Smooth muscle cell (in vitro differentiated cells): ENCODE measurements around the gene PTPRD. TPM values are rescaled to one million over a fixed set of nuclear protein-coding genes. Genes with fewer than 3 reads are reported as not detected.
A peak's percentile ranks its signal among the peaks of the same experiment; 100 is the strongest.

Experiments used
- DNase-seq: peaks from one replicate; lab custom pipeline; 2025; ENCODE audit not compliant: unreplicated experiment; lab: John Stamatoyannopoulos, UW
- H2AFZ ChIP-seq: fragments of 200-600 bp; sonication (generic); 2 replicates; pipeline ENCODE4 v1.6.0; 2016; ENCODE audit warnings: antibody characterized with exemption, low read depth, mild to moderate bottlenecking
- H3F3A ChIP-seq: fragments of 200-600 bp; sonication (generic); 2 replicates; pipeline ENCODE4 v1.6.0; 2017; ENCODE audit warnings: antibody characterized with exemption, low read depth
- H3K27ac ChIP-seq: fragments of 200-600 bp; sonication (generic); 2 replicates; pipeline ENCODE4 v1.5.1; 2016; ENCODE audit warnings: low read depth, mild to moderate bottlenecking
- H3K27me3 ChIP-seq: fragments of 200-600 bp; sonication (generic); 2 replicates; pipeline ENCODE4 v1.6.1; 2016; ENCODE audit warnings: low read depth, mild to moderate bottlenecking
- H3K36me3 ChIP-seq: fragments of 200-600 bp; sonication (generic); 2 replicates; pipeline ENCODE4 v1.5.1; 2016; ENCODE audit warnings: low read depth
- H3K4me1 ChIP-seq: fragments of 200-600 bp; sonication (generic); 2 replicates; pipeline ENCODE4 v1.5.1; 2016; ENCODE audit warnings: low read depth
- H3K4me2 ChIP-seq: fragments of 200-600 bp; sonication (generic); 2 replicates; pipeline ENCODE4 v1.6.0; 2016; ENCODE audit warnings: mild to moderate bottlenecking
- H3K4me3 ChIP-seq: fragments of 200-600 bp; sonication (generic); 2 replicates; pipeline ENCODE4 v1.5.1; 2016; ENCODE audit warnings: mild to moderate bottlenecking
- H3K79me2 ChIP-seq: fragments of 200-600 bp; sonication (generic); 2 replicates; pipeline ENCODE4 v1.6.0; 2016; ENCODE audit warnings: low read depth, mild to moderate bottlenecking
- H3K9ac ChIP-seq: fragments of 200-600 bp; sonication (generic); 2 replicates; pipeline ENCODE4 v1.6.0; 2016; ENCODE audit warnings: low read depth
- H3K9me3 ChIP-seq: fragments of 200-600 bp; sonication (generic); replicated peaks from 2 replicates; pipeline ENCODE4 v1.5.1; 2016; ENCODE audit warnings: low read depth
- H4K20me1 ChIP-seq: fragments of 200-600 bp; sonication (generic); 2 replicates; pipeline ENCODE4 v1.6.0; 2016; ENCODE audit warnings: low read depth
- WGBS: methylation state at CpG from one replicate; pipeline ENCODE4 v1.1.7; 2016; ENCODE audit warnings: low lambda C conversion rate; 5-methylcytosine and 5-hydroxymethylcytosine counted together
- polyA plus RNA-seq: library from polyadenylated mRNA; unstranded; fragments of >200 nt; fragmentation: Nextera tagmentation; extraction: Ambion mirVana; gene quantifications from 2 replicates; pipeline ENCODE4 v1.2.1, GENCODE V29; 2016
- total RNA-seq: library from RNA; depleted of rRNA; stranded (reverse); fragments of >200 nt; gene quantifications from 2 replicates; pipeline ENCODE4 v1.2.3, GENCODE V29; 2014
- TF ChIP-seq, protein P1 (sequence below): fragments of 200-600 bp; sonication (generic); IDR thresholded peaks from 2 replicates; pipeline ENCODE4 v1.5.1; 2017; ENCODE audit warnings: borderline replicate concordance, mild to moderate bottlenecking, antibody characterized with exemption; ENCODE audit not compliant: insufficient read depth, poor library complexity, severe bottlenecking

The PTPRD gene
- total and polyA plus RNA-seq, 2 experiments from 2014 or later: 6.5 to 61.0 TPM

DNA sequence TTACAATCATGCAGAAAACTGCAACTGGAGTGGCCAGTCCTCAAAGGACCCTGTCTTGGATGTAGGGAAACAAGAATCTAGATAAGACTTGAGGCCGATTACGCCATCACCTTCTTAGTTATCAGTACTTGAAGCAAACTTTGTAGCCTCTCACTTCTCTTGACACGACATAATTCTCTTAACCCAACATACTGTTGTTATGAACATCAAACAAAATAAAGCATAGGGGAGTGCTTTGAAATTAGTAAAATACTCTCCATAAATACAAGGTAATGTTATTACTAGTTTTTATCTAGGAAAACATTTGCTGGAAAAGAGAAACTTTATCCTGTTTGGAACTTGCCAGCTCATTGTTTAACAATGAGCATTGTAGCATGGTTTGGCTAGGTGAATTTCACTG, 2238.3 kb downstream of the PTPRD start:
- Histone ChIP-seq H3K9ac (no peak overlapping the region), H3F3A (no peaks in the 10 kb centered on the region), H3K79me2 (no peaks in the 10 kb centered on the region), H3K4me2 (no peak overlapping the region), H3K9me3 (no peaks in the 10 kb centered on the region), H3K36me3 (peaks cover 2% of the 10 kb centered on the region), H2AFZ (no peak overlapping the region), H3K4me1 (no peaks in the 10 kb centered on the region), H4K20me1 (no peaks in the 10 kb centered on the region), H3K27me3 (no peaks in the 10 kb centered on the region), H3K4me3 (no peak overlapping the region), H3K27ac (no peak overlapping the region)
- TF ChIP-seq, protein P1, sequence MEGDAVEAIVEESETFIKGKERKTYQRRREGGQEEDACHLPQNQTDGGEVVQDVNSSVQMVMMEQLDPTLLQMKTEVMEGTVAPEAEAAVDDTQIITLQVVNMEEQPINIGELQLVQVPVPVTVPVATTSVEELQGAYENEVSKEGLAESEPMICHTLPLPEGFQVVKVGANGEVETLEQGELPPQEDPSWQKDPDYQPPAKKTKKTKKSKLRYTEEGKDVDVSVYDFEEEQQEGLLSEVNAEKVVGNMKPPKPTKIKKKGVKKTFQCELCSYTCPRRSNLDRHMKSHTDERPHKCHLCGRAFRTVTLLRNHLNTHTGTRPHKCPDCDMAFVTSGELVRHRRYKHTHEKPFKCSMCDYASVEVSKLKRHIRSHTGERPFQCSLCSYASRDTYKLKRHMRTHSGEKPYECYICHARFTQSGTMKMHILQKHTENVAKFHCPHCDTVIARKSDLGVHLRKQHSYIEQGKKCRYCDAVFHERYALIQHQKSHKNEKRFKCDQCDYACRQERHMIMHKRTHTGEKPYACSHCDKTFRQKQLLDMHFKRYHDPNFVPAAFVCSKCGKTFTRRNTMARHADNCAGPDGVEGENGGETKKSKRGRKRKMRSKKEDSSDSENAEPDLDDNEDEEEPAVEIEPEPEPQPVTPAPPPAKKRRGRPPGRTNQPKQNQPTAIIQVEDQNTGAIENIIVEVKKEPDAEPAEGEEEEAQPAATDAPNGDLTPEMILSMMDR: no peak
- WGBS: 82% methylated on average over 3 of the region's 3 CpGs
- DNase-seq: no peak

DNA sequence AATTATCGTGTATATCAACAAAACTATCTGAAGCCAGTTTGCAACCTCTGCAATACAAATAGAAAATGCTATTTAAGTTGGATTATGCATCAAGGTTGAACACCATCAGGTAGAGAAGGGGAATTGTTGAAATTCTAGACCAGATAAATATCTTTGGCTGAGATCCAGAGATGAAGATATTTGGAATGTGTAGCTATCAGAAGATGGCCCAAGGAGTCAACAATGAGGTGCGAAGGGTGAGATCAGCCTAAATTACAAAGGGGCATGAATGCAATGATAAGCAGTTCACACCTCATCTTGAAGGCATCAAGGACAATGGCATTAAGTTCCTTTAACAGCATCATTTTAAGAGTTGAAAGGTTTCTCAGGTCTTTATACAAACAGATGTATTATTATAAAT, 2241.1 kb downstream of the PTPRD start:
- H2AFZ ChIP-seq: no peak overlapping the region
- H3F3A ChIP-seq: peaks cover 8% of the 10 kb centered on the region
- H3K27me3 ChIP-seq: no peaks in the 10 kb centered on the region
- H3K27ac ChIP-seq: no peak overlapping the region
- H3K4me2 ChIP-seq: no peak overlapping the region
- no peak overlapping the region for H3K4me3 ChIP-seq
- DNase-seq: no peak
- no peaks in the 10 kb centered on the region for H3K79me2 ChIP-seq
- H3K4me1 ChIP-seq: peaks cover 2% of the 10 kb centered on the region
- no peaks in the 10 kb centered on the region for H4K20me1 ChIP-seq
- H3K9me3 ChIP-seq: no peaks in the 10 kb centered on the region
- peaks cover 2% of the 10 kb centered on the region for H3K36me3 ChIP-seq
- no peak overlapping the region for H3K9ac ChIP-seq
- TF ChIP-seq, protein P1: no peak
- 98% methylated on average over 2 of the region's 2 CpGs for WGBS

DNA sequence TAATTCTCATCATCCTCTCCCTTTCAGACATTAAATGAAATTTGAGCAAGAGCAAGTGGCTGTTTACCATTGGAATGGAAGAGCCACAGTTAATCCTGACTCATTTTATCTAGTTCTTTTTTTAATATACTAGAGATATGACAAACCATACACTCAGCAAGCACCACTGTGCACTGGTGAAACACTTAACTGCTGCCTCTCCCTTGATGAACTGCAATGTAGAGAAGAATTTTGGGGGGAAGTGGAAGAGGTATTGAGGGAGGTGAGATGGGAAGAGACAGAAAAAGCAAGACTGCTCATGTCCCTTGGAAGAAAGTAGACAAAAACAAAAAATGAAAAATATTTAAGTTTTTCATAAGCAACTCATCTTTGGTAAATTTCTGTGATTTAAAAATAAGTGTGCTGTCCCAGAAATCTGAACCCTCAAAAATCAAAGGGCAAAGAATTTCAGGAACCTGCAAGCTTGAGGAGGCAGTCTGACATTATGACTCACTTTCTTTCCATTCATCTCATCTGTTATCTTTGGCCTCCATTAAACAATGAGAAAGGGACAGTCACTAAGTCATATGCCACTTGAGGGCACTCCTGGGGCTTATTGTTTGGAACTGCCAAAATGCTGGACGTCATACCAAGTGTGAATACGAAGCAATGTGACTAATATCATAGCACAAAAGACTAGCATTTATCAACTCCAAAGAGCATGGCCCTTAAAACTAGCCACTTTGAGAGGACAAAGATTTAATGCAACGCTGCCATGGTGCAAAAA, 2246.5 kb downstream of the PTPRD start:
- Histone ChIP-seq H3K27ac (peak overlapping the region; percentile 94), H3K79me2 (no peaks in the 10 kb centered on the region), H4K20me1 (no peaks in the 10 kb centered on the region), H3K9ac (no peak overlapping the region), H3K4me2 (peak overlapping the region; percentile 79), H3K9me3 (no peaks in the 10 kb centered on the region), H3K36me3 (no peaks in the 10 kb centered on the region), H3K4me1 (peaks cover 18% of the 10 kb centered on the region), H3K27me3 (no peaks in the 10 kb centered on the region), H3K4me3 (no peak overlapping the region), H2AFZ (no peak overlapping the region), H3F3A (peaks cover 17% of the 10 kb centered on the region)
- 52% methylated on average over 3 of the region's 3 CpGs for WGBS
- DNase-seq: no peak
- TF ChIP-seq, protein P1: no peak
